ENCODE measurements around the gene STYXL1. TPM values are rescaled to one million over a fixed set of nuclear protein-coding genes. Genes with fewer than 3 reads are reported as not detected.

The STYXL1 gene
- total and polyA plus RNA-seq, 2 experiments from 2014 or later = 28.0 to 39.2 TPM

GRCh38 chr7:75971309-75971960 lies 76.4 kb downstream of the STYXL1 start:
- no peak overlapping the region for H2AFZ ChIP-seq
- no peak for DNase-seq (ENCODE audit: low spot score)
- Mint-ChIP-seq H3K9me3 (no peaks in the 10 kb centered on the region), H3K27me3 (ENCODE audit: insufficient read depth, low read depth, poor library complexity) (peaks cover 6% of the 10 kb centered on the region), H3K36me3 (ENCODE audit: low read depth) (peaks cover 30% of the 10 kb centered on the region), H3K4me1 (peaks cover 2% of the 10 kb centered on the region; the same call in 1 of the 3 replicates), H3K4me3 (no peak overlapping the region), H3K27ac (0 out of 2 replicates have a peak overlapping the region, but pooled peaks have one; percentile 19)
- H3K36me3 ChIP-seq (ENCODE audit: insufficient read depth) = peaks cover 8% of the 10 kb centered on the region; the same call in 1 of the 2 replicates
- H3F3A ChIP-seq (replicated peaks; ENCODE audit: low read depth) = no peaks in the 10 kb centered on the region
- H3K27ac ChIP-seq (ENCODE audit: low read depth) = no peak overlapping the region
- no peak for ATAC-seq
- no peaks in the 10 kb centered on the region for H3K79me2 ChIP-seq (replicated peaks; ENCODE audit: insufficient read depth)
- H3K4me1 ChIP-seq (ENCODE audit: insufficient read depth) = no peaks in the 10 kb centered on the region
- no peaks in the 10 kb centered on the region for H4K20me1 ChIP-seq (replicated peaks; ENCODE audit: insufficient read depth)
- TF ChIP-seq EZH2 (IDR thresholded peaks at IDR 0.05; ENCODE audit: low read depth, unreplicated experiment) = no peak
- TF ChIP-seq, protein P1, sequence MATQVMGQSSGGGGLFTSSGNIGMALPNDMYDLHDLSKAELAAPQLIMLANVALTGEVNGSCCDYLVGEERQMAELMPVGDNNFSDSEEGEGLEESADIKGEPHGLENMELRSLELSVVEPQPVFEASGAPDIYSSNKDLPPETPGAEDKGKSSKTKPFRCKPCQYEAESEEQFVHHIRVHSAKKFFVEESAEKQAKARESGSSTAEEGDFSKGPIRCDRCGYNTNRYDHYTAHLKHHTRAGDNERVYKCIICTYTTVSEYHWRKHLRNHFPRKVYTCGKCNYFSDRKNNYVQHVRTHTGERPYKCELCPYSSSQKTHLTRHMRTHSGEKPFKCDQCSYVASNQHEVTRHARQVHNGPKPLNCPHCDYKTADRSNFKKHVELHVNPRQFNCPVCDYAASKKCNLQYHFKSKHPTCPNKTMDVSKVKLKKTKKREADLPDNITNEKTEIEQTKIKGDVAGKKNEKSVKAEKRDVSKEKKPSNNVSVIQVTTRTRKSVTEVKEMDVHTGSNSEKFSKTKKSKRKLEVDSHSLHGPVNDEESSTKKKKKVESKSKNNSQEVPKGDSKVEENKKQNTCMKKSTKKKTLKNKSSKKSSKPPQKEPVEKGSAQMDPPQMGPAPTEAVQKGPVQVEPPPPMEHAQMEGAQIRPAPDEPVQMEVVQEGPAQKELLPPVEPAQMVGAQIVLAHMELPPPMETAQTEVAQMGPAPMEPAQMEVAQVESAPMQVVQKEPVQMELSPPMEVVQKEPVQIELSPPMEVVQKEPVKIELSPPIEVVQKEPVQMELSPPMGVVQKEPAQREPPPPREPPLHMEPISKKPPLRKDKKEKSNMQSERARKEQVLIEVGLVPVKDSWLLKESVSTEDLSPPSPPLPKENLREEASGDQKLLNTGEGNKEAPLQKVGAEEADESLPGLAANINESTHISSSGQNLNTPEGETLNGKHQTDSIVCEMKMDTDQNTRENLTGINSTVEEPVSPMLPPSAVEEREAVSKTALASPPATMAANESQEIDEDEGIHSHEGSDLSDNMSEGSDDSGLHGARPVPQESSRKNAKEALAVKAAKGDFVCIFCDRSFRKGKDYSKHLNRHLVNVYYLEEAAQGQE (IDR thresholded peaks at IDR 0.05; ENCODE audit: unreplicated experiment) = no peak
- no peak for TF ChIP-seq CREB1 (CRISPR knock-in tag; IDR thresholded peaks at IDR 0.05; ENCODE audit: low read depth)
- TF ChIP-seq STAT1 (IDR thresholded peaks at IDR 0.05; ENCODE audit: unreplicated experiment) = no peak
- no peak for TF ChIP-seq ZNF114 (CRISPR knock-in tag; IDR thresholded peaks at IDR 0.05)
- TF ChIP-seq ZNF462 (CRISPR knock-in tag; IDR thresholded peaks at IDR 0.05) = no peak
- TF ChIP-seq EZH2phosphoT487 (IDR thresholded peaks at IDR 0.05; ENCODE audit: unreplicated experiment) = no peak
- TF ChIP-seq POLR2AphosphoS5 (IDR thresholded peaks at IDR 0.05; ENCODE audit: low read depth) = no peak
- TF ChIP-seq ETS1 (IDR thresholded peaks at IDR 0.05) = no peak
- no peak; a peak in 1 of 4 replicates for TF ChIP-seq CTCF (conservative IDR thresholded peaks at IDR 0.05; ENCODE audit: low read depth in 2 of 2)
- no peak for TF ChIP-seq NANOG (IDR thresholded peaks at IDR 0.05; ENCODE audit: borderline replicate concordance)
- no peak for TF ChIP-seq JUNB (IDR thresholded peaks at IDR 0.05; ENCODE audit: unreplicated experiment)
- no peak for TF ChIP-seq ZNF331 (CRISPR knock-in tag; IDR thresholded peaks at IDR 0.05; ENCODE audit: low read depth)
- H3K9me2 ChIP-seq (ENCODE audit: insufficient read depth) = no peaks in the 10 kb centered on the region
- no peaks in the 10 kb centered on the region for H3K27me3 ChIP-seq (ENCODE audit: insufficient read depth)
- H3K4me3 ChIP-seq = no peak overlapping the region
- no peak overlapping the region for H3K4me2 ChIP-seq

All from GM23338 (cell line).